Breast epithelium (tissue), 4 donors: ENCODE measurements around the gene RREB1. TPM values are rescaled to one million over a fixed set of nuclear protein-coding genes. Genes with fewer than 3 reads are reported as not detected.

Experiments used
- DNase-seq, 2 donors: peaks; one replicate each; pipeline ENCODE4 v3.0.0-alpha.2; 2019; ENCODE audit warnings: low spot score in 2 of 2
- H3K27ac ChIP-seq, 2 donors: fragments of 200-600 bp; sonication (generic) in 1 of 2; one replicate each; pipeline ENCODE4 v1.5.1; 2016 to 2019; ENCODE audit warnings: mild to moderate bottlenecking in 1 of 2
- H3K27me3 ChIP-seq, 2 donors: fragments of 200-600 bp; sonication (generic) in 1 of 2; one replicate each; pipeline versions ENCODE4 v1.5.1 to v1.6.0; 2017 to 2019; ENCODE audit warnings: control low read depth in 1 of 2, mild to moderate bottlenecking in 1 of 2
- H3K36me3 ChIP-seq: fragments of 200-600 bp; one replicate; pipeline ENCODE4 v1.5.1; 2019
- H3K4me1 ChIP-seq, 2 donors: fragments of 200-600 bp; sonication (generic); one replicate each; pipeline ENCODE4 v1.5.1; 2016 to 2019; ENCODE audit warnings: control low read depth in 1 of 2
- H3K4me3 ChIP-seq, 3 donors: fragments of 200-600 bp; sonication (generic); 1 replicate in 2 of 3; 2 replicates in 1 of 3; pipeline ENCODE4 v1.5.1; 2016 to 2019; ENCODE audit warnings: mild to moderate bottlenecking in 3 of 3, moderate library complexity in 2 of 3
- H3K9me3 ChIP-seq, 2 donors: fragments of 200-600 bp; sonication (generic) in 1 of 2; one replicate each; pipeline ENCODE4 v1.5.1; 2016 to 2019; ENCODE audit warnings: control low read depth in 1 of 2
- CTCF ChIP-seq, 3 donors: fragments of 450-650 bp; IDR thresholded peaks; one replicate each; pipeline ENCODE4 v1.5.1; 2016 to 2017; ENCODE audit warnings: antibody characterized with exemption in 3 of 3, mild to moderate bottlenecking in 3 of 3, moderate library complexity in 3 of 3
- POLR2A ChIP-seq: fragments of 450-650 bp; IDR thresholded peaks from one replicate; pipeline ENCODE4 v1.6.1; 2016; ENCODE audit warnings: antibody characterized with exemption, mild to moderate bottlenecking, moderate library complexity
- POLR2AphosphoS5 ChIP-seq, 3 donors: sonication (generic); formaldehyde crosslinking; IDR thresholded peaks; one replicate each; pipeline ENCODE4 v1.6.1; 2017; ENCODE audit warnings: antibody characterized with exemption in 3 of 3
- intact Hi-C: fragments of 100-400 bp; cut with DNase I; formaldehyde crosslinking; loops from one replicate; pipeline ENCODE4 v1.15.1; 2023; ENCODE audit warnings: low total_unique reads
- total RNA-seq, 3 donors: library from RNA; depleted of rRNA; stranded (reverse); fragments of >200 nt; gene quantifications; one replicate each; pipeline ENCODE4 v1.1.0, GENCODE V29; 2016

The RREB1 gene
- total RNA-seq, 3 donors from 2014 or later, result 36.0 to 39.8 (median 39.7) TPM

GRCh38 chr6:7145885-7146828 lies 38.4 kb downstream of the RREB1 start:
- TF ChIP-seq CTCF (IDR thresholded peaks at IDR 0.05), result no peak
- TF ChIP-seq POLR2A, result no peak
- TF ChIP-seq POLR2AphosphoS5 (IDR thresholded peaks at IDR 0.05), result peak in 1 of 3 donors; percentile 69
- Histone ChIP-seq H3K36me3 (no peaks in the 10 kb centered on the region), H3K4me3 (peak overlapping the region in 2 of 3 donors; percentile 26 to 47), H3K9me3 (no peaks in the 10 kb centered on the region), H3K4me1 (peaks cover 3 to 17% of the 10 kb centered on the region in 2 donors), H3K27ac (peak overlapping the region; percentile 88 to 91), H3K27me3 (no peaks in the 10 kb centered on the region)
- DNase-seq, result peak in 1 of 2 donors; percentile 56
- intact Hi-C loops, result no loop called here

GRCh38 chr6:7147051-7147671 lies 39.4 kb downstream of the RREB1 start:
- H3K36me3 ChIP-seq, result no peaks in the 10 kb centered on the region
- H3K4me3 ChIP-seq, result no peak overlapping the region
- no peak for DNase-seq
- peaks cover 3 to 17% of the 10 kb centered on the region in 2 donors for H3K4me1 ChIP-seq
- intact Hi-C loops, result no loop called here
- peak overlapping the region; percentile 88 to 91 for H3K27ac ChIP-seq
- H3K27me3 ChIP-seq, result no peaks in the 10 kb centered on the region
- H3K9me3 ChIP-seq, result no peaks in the 10 kb centered on the region
- TF ChIP-seq POLR2AphosphoS5 (IDR thresholded peaks at IDR 0.05) (no peak), POLR2A (no peak)

GRCh38 chr6:7148100-7148822 lies 40.5 kb downstream of the RREB1 start:
- TF ChIP-seq POLR2A, result no peak
- TF ChIP-seq POLR2AphosphoS5 (IDR thresholded peaks at IDR 0.05), result no peak
- TF ChIP-seq CTCF (IDR thresholded peaks at IDR 0.05), result no peak
- no peaks in the 10 kb centered on the region for H3K36me3 ChIP-seq
- no peak overlapping the region for H3K4me3 ChIP-seq
- DNase-seq, result peak in 1 of 2 donors; percentile 6
- H3K9me3 ChIP-seq, result no peaks in the 10 kb centered on the region
- H3K27ac ChIP-seq, result peak overlapping the region; percentile 88 to 91
- H3K4me1 ChIP-seq, result peaks cover 3 to 17% of the 10 kb centered on the region in 2 donors
- no peaks in the 10 kb centered on the region for H3K27me3 ChIP-seq
- intact Hi-C loops, result no loop called here

GRCh38 chr6:7150381-7151064 lies 42.8 kb downstream of the RREB1 start:
- H3K9me3 ChIP-seq, result no peaks in the 10 kb centered on the region
- H3K4me3 ChIP-seq, result no peak overlapping the region
- TF ChIP-seq CTCF (IDR thresholded peaks at IDR 0.05), result no peak
- TF ChIP-seq POLR2A, result no peak
- no peak for TF ChIP-seq POLR2AphosphoS5 (IDR thresholded peaks at IDR 0.05)
- H3K4me1 ChIP-seq, result peaks cover 3 to 17% of the 10 kb centered on the region in 2 donors
- no peaks in the 10 kb centered on the region for H3K36me3 ChIP-seq
- no peak overlapping the region for H3K27ac ChIP-seq
- DNase-seq, result no peak
- intact Hi-C loops, result no loop called here
- no peaks in the 10 kb centered on the region for H3K27me3 ChIP-seq

GRCh38 chr6:7151381-7151780 lies 43.6 kb downstream of the RREB1 start:
- no peaks in the 10 kb centered on the region for H3K27me3 ChIP-seq
- peaks cover 6 to 13% of the 10 kb centered on the region in 2 donors for H3K4me1 ChIP-seq
- no peak overlapping the region for H3K4me3 ChIP-seq
- DNase-seq, result peak in 1 of 2 donors; percentile 13
- H3K36me3 ChIP-seq, result no peaks in the 10 kb centered on the region
- peak overlapping the region in 1 of 2 donors; percentile 10 for H3K27ac ChIP-seq
- intact Hi-C loops, result no loop called here
- no peaks in the 10 kb centered on the region for H3K9me3 ChIP-seq
- TF ChIP-seq CTCF (IDR thresholded peaks at IDR 0.05) (no peak), POLR2AphosphoS5 (IDR thresholded peaks at IDR 0.05) (no peak), POLR2A (no peak)
